Activated gamma-delta T cell treated with Interleukin-2 at 50 U/mL for 16 hours (primary cell): ENCODE data around the gene TAC1.
"Not testable (repeated sequence)": the region's sequence is repeated elsewhere in the genome, so short reads cannot be mapped to it uniquely, and the experiment has no call there.

Source experiments
- DNase-seq: peaks from one replicate; pipeline ENCODE4 v3.0.0-alpha.2; 2020

TAC1 gene, protein sequence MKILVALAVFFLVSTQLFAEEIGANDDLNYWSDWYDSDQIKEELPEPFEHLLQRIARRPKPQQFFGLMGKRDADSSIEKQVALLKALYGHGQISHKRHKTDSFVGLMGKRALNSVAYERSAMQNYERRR

DNA sequence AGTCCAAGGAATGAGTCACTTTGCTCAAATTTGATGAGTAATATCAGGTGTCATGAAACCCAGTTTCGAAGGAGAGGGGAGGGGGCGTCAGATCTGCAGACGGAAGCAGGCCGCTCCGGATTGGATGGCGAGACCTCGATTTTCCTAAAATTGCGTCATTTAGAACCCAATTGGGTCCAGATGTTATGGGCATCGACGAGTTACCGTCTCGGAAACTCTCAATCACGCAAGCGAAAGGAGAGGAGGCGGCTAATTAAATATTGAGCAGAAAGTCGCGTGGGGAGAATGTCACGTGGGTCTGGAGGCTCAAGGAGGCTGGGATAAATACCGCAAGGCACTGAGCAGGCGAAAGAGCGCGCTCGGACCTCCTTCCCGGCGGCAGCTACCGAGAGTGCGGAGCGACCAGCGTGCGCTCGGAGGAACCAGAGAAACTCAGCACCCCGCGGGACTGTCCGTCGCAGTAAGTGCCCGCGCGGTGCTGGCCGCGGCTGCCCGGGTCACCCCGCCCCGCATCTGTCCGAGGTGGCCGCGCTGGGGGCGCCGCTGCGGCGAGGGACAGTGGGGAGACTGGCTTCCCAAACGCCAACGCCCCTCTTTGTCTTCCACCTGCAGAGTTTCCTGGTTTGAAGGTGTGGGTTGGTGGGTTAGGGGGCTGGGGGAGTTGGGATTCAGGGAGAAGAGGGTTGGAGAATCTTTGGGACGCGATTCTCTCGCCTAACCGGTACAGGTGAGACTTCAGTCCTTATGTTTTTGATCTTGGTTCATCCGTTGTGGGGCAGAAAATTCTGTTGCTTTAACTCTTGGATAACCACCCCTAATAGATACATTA is at the start of gene TAC1:
Gene TAC1 (plus strand): TSS at position 351 of the 829 bp plus-strand sequence. CDS start 527 bp downstream, outside the sequence.
- DNase-seq = no peak

GRCh38 chr7:97685952-97686351 is 45.9 kb upstream of the TAC1 start:
- no peak for DNase-seq

GRCh38 chr7:97693586-97693985 is 38.3 kb upstream of the TAC1 start:
- no peak for DNase-seq

DNA sequence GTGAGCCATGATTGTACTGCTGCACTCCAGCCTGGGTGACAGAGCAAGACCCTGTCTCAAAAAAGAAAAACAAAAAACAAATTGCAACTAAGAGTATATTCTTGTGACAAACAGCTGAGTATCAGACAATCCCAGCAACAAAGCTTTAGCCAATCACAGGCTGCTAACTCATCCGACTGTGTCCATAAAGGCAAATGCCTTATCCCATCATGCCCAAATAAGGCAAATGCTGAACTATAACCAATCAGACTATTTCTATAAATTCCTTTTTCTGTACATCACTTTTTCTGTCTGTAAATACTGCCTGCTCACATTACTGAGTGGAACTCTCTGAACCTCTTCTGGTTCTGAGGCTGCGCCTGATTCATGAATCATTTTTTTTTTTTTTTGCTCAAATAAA is 37.5 kb upstream of the TAC1 start:
- DNase-seq = no peak

GRCh38 chr7:97697396-97697795 is 34.5 kb upstream of the TAC1 start:
- no peak for DNase-seq

- no peak for DNase-seq
These were observed 9.5 kb upstream of the TAC1 start for GRCh38 chr7:97722386-97722785.

- DNase-seq = no peak
These were observed 834 bp downstream of the TAC1 start for GRCh38 chr7:97732565-97733275.

DNA sequence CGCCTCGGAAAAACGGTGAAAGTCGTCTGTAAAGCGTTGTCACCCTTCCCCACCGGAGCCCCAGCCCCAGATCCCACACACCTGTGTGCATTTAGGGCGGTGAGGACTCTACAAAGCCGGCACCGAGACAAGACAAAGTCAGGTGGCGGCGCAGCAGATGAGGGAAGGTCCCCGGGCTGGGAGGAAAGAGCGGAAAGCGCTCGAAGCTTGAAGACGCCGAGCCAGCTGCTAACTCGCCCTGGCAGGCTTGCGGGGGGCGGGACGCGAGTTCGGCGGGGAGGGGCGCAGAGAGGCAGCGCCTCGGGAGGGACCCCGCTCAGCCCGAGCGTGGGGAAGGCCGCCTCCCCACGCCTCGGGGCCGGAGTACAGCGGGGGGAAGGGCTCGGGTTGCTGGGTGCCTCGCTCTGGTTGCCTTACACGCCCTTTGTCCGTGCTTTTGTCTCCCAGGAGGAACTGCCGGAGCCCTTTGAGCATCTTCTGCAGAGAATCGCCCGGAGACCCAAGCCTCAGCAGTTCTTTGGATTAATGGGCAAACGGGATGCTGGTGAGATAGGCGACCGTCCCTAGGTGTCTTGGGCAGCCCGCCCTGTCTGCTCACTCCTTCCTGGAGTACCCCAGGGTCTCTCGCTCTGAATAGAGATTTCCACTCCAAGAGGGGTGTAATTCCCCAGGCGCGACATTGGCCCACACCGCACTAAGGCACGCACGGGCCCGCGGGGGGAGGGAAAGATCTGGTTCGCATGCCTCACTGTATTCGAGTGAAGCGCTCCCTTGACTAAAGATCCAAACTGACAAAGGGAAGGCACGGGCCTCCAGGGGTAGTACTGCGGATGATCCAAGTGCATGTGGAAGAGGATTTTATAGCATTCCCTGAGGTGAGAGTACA is 1.6 kb downstream of the TAC1 start:
- no peak for DNase-seq

DNA sequence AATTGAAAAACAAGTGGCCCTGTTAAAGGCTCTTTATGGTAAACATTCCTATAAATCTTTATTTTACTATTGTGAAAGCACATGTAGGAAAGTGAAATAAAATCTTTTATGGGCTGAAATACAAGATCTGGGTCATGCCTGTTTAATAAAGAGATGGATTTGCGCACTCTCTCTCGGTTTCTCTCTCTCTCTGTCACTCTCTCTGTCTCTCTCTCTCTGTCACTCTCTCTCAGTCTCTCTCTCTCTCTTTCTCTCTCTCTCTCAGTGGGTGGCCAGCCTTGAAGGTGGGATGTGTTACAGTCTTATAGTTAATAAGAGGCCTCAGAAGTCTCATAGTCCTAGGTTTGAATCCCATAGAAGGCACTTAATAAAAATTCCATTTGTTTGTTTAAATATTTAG is 2.4 kb downstream of the TAC1 start:
- DNase-seq = no peak

DNA sequence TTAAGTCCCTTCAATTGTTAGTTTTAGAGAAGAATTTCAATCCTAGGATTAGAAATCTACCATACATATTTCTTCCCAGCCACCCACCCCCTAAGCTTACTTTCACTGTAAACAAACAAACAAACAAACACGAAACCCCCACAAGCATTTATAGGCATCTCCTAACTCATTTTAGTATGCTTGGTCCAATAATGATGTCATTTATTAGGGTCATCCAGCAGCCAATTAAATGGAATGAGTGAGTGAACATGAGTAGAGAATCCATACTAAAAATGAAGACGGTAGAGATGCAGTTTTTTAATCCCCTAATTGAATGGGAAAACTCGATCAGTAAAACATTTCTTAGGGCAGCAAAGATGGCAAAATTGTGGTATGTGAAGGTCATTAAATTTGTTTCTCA is 3.2 kb downstream of the TAC1 start:
- no peak for DNase-seq

GRCh38 chr7:97748482-97748881 is 16.6 kb downstream of the TAC1 start:
- DNase-seq = no peak

DNA sequence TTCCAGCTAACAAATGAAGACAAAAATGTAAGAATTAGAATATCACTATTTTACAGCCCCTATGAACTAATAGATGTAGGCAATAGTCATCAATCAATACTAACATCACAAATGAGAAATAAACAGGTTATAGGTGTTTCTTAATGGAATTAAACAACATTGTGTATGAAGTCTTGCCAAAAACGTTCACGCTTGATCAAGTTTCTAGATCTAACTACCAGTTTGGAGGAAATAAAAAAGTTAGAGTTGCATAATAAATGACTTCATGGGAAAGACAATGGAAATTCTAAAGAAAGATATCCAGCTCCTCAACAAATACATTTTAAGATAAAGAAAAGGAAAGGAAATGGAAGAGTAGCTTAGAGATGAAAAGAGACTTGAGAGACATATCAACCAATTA is 19.7 kb downstream of the TAC1 start:
- no peak for DNase-seq

GRCh38 chr7:97752215-97752614 is 20.3 kb downstream of the TAC1 start:
- DNase-seq = no peak

DNA sequence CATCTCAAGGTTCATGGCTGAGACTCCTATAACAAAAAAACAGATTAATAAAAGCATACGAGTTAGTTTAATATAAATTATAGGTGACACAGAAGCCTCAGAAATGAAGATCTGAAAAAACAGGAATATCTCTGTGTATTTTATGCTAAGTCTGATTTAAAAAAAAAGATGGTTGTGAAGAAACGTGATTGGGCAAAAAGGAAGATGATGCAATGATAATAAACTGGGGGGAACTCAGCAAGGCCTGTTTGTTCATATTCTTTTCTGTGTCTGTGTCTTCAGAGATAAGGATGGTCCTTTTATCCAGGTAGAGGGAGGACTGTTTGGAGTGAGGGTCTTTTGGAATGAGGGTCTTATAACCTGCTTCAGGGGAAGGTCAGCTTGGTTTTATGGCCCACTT is 25.9 kb downstream of the TAC1 start:
- no peak for DNase-seq

- no peak for DNase-seq
These were observed 39.0 kb downstream of the TAC1 start for GRCh38 chr7:97770850-97771249.

DNA sequence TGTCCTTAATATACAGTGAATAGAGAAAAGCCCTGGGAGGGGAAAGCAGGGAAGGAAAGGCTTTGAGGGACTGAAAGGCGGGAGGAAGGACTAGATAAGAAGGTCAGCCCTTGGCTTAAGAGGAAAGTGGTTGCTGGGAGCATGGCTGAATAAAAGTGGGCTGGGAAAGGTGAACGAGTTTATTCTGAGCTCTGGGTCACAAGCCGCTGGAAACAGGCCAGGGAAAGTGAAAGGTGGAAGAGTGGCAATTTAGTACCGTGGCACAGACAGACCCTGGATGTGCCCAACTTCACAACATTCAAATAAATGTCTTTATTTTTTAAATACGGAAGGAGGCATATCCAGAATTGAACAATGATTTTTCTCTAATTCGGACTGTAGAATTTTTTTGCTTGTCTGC is 39.7 kb downstream of the TAC1 start:
- no peak for DNase-seq

- DNase-seq = no peak
These were observed 40.4 kb downstream of the TAC1 start for GRCh38 chr7:97772045-97772901.

GRCh38 chr7:97786398-97786797 is 54.5 kb downstream of the TAC1 start:
- not testable (repeated sequence) for DNase-seq
